PFSK-1 (cell line): ENCODE data around the gene VIT.

Source experiments
- FOXP2 ChIP-seq: optimal IDR thresholded peaks from 2 replicates; pipeline ENCODE3; 2011; ENCODE audit warnings: borderline replicate concordance, control low read depth, inconsistent platforms; ENCODE audit not compliant: insufficient read depth; ENCODE audit errors: extremely low read length, extremely low read depth
- POLR2AphosphoS5 ChIP-seq: IDR thresholded peaks from 2 replicates; pipeline ENCODE4 v1.6.1; 2012; ENCODE audit warnings: low read depth, mild to moderate bottlenecking, control low read depth, low read length, moderate library complexity
- SIN3A ChIP-seq: IDR thresholded peaks from 2 replicates; pipeline ENCODE4 v1.6.1; 2012; ENCODE audit warnings: mild to moderate bottlenecking, low read length, moderate library complexity, borderline replicate concordance; ENCODE audit not compliant: insufficient read depth
- TAF1 ChIP-seq: IDR thresholded peaks from 2 replicates; pipeline ENCODE4 v1.6.1; 2012; ENCODE audit warnings: low read length, control low read depth, borderline replicate concordance; ENCODE audit not compliant: insufficient read depth
- TF ChIP-seq, protein P1 (sequence below), 2 experiments: IDR thresholded peaks; 2 replicates each; pipeline versions ENCODE4 v1.6.1 to v1.8.0; 2011 to 2012; ENCODE audit warnings: low read depth in 2 of 2, low read length in 2 of 2, control low read depth in 1 of 2, inconsistent platforms in 1 of 2, mild to moderate bottlenecking in 1 of 2, moderate library complexity in 1 of 2; ENCODE audit not compliant: insufficient read depth in 1 of 2

The VIT gene

DNA sequence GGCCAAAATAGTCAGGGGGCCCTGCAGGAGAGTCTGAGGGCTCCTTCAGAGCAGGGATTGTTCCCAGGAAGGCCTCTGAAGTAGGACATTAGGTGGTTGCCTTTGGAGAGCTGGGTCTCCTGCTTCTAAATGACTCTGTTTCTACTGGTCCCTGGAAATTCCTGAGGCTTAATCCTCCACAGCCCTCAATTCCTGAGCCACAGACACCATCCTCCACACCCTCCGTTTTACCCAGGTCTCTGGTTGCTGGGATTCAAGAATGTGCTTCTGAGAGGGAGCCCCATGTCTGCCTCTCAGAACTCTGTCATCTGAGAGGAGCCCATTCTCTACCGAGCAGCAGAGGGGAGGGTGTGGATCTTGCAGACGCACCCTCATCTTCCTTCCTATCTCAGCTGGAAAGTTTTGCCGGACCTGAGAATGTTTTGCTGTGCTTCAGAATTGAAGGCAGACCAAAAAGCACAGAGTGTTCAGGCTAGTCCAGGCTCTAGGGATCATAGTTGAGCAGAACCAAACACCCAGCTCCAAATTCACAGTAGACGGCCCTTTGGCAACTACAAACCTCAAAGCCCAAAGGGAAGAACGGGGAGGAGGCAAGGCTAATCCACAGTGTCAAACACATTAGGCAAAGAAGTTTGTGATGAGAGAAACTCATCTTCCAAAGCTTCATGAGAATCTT lies 8.1 kb downstream of the VIT start:
- TF ChIP-seq, protein P1, sequence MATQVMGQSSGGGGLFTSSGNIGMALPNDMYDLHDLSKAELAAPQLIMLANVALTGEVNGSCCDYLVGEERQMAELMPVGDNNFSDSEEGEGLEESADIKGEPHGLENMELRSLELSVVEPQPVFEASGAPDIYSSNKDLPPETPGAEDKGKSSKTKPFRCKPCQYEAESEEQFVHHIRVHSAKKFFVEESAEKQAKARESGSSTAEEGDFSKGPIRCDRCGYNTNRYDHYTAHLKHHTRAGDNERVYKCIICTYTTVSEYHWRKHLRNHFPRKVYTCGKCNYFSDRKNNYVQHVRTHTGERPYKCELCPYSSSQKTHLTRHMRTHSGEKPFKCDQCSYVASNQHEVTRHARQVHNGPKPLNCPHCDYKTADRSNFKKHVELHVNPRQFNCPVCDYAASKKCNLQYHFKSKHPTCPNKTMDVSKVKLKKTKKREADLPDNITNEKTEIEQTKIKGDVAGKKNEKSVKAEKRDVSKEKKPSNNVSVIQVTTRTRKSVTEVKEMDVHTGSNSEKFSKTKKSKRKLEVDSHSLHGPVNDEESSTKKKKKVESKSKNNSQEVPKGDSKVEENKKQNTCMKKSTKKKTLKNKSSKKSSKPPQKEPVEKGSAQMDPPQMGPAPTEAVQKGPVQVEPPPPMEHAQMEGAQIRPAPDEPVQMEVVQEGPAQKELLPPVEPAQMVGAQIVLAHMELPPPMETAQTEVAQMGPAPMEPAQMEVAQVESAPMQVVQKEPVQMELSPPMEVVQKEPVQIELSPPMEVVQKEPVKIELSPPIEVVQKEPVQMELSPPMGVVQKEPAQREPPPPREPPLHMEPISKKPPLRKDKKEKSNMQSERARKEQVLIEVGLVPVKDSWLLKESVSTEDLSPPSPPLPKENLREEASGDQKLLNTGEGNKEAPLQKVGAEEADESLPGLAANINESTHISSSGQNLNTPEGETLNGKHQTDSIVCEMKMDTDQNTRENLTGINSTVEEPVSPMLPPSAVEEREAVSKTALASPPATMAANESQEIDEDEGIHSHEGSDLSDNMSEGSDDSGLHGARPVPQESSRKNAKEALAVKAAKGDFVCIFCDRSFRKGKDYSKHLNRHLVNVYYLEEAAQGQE (IDR thresholded peaks at IDR 0.05; ENCODE audit: insufficient read depth in 1 of 2, low read depth in 2 of 2, low read length in 2 of 2): no peak
- no peak for TF ChIP-seq SIN3A
- TF ChIP-seq FOXP2: no peak
- no peak for TF ChIP-seq TAF1
- TF ChIP-seq POLR2AphosphoS5: no peak

DNA sequence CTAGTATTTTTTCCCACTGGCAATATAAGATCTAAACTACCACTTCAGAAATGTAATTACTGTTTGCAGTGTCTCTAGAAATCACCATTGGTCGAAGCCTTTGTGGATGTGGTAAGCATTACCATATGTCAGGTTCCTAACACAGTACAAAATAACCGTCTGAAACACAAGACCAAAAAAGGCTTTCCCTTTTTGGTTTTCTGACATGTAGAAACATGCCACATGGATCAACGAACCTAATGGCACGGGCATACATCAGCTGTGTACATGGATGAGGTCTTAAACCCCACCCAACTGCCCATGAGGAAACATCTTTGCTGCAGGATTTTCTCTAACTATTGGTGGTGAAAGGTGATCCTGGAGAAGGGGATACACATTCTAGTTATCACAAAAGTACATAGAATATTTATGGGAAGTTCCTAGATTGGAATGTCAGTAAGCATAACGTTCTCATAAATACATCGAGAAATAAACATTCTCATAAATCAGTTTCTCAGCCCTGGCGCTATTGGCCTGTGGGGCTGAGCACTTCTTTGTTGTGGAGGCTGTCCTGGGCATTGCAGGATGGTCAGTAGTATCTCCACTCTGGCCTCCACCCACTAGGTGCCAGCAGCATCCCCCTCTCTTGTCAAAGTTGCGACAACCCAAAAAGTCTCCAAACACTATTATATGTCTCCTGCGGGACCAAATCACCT lies 9.0 kb downstream of the VIT start:
- no peak for TF ChIP-seq FOXP2
- TF ChIP-seq, protein P1 (IDR thresholded peaks at IDR 0.05; ENCODE audit: insufficient read depth in 1 of 2, low read depth in 2 of 2, low read length in 2 of 2): no peak
- no peak for TF ChIP-seq POLR2AphosphoS5
- TF ChIP-seq SIN3A: no peak
- TF ChIP-seq TAF1: no peak

DNA sequence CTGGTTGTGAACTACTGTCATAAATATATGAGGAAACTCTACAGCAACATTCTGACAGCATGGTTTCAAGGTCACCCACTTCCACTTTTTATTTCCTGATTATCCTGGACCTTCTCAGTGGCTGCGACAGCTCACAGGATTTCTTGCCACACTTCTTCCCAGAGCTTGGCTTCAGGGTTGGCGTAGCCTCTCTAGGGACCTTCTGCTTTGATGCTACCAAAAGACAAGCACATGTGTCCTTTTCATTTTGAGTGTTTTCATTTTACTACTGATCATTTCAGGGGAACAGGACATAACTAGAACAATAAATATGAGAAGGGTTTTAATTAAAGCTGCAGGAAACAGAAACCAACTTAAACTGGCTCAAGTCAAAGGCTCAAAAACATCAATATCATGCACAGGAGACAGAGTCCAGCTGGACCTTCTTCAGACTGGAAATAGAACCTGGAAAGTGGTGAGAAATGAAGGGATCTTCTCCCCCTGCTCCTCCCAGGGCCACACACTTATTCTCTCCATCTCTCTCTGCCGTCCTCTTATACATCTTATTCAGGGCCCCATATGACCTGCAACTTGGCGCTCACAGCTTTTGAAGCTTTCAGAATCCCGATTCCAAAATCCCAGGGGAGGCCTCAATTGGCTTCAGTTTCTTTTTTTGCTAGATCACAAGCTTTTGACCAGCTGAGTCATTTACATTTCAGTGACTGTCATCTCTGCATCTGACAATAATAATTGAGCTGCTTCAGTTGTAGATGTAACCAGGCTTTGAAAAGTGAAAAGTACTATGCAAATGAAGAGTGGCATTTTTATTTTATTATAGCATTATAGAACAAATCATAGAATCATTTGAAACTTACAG lies 9.7 kb downstream of the VIT start:
- TF ChIP-seq SIN3A (no peak), POLR2AphosphoS5 (no peak), FOXP2 (no peak), TAF1 (no peak)
- TF ChIP-seq, protein P1 (IDR thresholded peaks at IDR 0.05; ENCODE audit: insufficient read depth in 1 of 2, low read depth in 2 of 2, low read length in 2 of 2): no peak

DNA sequence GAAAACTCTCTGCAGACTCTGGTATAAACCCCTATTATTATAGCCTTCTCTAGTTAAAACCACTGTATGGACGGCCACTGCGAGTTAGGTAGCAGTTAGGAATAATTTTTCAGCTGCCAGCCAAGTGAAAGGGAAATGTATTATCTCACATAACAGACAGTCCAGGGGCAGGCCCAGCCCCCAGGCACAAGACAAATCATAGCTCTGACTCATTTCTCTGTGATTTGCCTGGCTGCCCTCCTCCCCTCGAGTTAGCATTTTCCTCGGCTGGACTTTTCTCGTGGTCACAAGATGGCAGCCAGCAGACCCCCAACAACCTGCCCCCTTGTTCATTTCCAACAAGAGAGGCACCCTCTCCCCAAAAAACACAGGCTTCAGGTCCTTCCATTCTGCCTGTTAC lies 10.5 kb downstream of the VIT start:
- no peak for TF ChIP-seq POLR2AphosphoS5
- no peak for TF ChIP-seq SIN3A
- no peak for TF ChIP-seq TAF1
- TF ChIP-seq, protein P1 (IDR thresholded peaks at IDR 0.05; ENCODE audit: insufficient read depth in 1 of 2, low read depth in 2 of 2, low read length in 2 of 2): no peak
- no peak for TF ChIP-seq FOXP2
